HG03025 (cell line): ENCODE results near the gene TMEM44.

ENCODE experiments used
- ATAC-seq: cut with Tn5 transposase; IDR thresholded peaks from one replicate; pipeline ENCODE4 v1.9.1; 2021; ENCODE audit warnings: mild to moderate bottlenecking, moderate library complexity; ENCODE audit not compliant: unreplicated experiment, low FRiP score

The TMEM44 gene

DNA sequence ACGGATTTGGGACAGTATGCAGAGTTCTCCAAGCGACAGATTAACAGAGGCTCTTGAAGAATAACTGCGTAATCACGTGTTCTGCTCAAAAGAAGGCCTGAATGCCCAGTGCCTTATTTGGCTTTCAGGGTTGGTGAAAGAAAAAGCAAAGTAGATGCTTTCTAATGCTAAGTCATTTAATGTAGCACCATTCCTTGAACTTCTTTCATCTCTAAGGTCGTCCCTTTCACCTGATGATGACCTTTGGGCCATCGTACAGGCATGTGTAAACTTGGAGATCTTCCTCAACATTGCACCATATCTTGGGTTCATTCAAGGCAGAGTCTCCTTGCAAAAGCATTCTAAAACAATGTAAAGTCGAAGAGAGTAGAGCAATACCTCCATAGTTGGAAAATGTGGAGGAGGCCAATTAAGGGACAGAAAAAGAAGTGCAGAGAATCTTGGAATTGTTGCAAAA, 48.9 kb downstream of the TMEM44 start:
- no peak for ATAC-seq

- no peak for ATAC-seq
Observed at GRCh38 chr3:194582196-194582905, 50.9 kb downstream of the TMEM44 start.

DNA sequence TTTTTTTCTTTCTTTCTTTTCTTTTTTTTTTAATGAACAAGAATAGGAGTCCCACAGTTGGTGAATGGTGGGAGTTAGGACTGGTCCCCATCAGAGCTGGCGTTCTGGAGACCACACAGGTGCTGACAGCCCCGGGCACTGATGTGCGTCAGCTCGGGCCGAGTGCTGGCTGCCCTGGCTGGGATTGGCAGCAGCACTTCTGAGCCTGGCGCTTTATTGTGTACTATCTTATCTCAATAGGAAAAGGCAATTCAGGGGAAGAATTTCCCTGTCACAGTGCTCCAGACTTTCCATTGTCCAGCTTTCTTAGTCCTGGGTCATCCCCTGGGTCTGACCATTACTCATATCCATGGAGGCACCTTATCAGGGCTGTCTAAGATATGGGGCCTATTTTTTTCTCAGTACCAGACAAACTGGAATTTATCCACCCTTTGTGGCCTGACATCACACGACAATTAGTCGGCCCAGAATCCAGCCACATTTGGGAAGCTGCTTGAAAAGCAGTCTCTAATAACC, 54.1 kb downstream of the TMEM44 start:
- ATAC-seq: no peak

DNA sequence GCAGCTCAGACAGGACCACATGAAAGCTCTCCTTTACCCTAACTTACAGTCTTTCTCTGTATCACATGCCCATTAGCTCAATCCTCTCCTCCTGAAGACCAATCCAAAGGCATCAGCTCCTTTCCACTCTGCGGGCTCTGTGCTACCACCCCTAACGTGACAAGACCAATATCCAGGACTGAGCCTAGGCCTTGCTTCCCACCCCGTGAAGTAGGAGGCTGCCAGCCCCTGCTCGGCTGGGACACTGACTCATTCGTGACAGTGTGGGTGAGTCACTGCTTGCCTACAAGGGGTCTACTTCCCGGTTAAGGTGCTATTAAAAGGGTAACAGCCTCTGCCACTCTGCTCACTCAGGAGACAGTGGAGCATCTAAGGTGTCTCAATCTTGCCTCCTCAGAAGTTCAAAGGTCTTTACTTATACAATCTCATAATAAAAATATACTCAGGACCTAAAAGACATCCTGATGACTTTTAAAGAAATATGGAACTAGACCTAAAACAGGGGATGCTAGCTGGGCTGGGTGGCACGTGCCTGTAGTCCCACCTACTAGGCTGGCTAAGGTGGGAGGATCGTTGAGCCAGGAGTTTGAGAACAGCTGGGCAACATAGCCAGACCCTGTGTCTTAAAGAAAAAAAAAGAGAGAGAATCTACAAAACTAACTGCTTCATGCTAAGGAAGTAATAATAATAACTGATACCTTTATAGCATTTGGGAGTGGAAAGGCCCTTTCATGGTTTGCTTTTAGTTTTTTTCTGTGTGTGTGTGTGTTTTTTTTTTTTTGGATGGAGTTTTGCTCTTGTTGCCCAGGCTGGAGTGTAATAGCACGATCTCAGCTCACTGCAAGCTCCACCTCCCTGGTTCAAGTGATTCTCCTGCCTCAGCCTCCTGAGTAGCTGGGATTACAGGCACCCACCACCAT, 55.0 kb downstream of the TMEM44 start:
- no peak for ATAC-seq

DNA sequence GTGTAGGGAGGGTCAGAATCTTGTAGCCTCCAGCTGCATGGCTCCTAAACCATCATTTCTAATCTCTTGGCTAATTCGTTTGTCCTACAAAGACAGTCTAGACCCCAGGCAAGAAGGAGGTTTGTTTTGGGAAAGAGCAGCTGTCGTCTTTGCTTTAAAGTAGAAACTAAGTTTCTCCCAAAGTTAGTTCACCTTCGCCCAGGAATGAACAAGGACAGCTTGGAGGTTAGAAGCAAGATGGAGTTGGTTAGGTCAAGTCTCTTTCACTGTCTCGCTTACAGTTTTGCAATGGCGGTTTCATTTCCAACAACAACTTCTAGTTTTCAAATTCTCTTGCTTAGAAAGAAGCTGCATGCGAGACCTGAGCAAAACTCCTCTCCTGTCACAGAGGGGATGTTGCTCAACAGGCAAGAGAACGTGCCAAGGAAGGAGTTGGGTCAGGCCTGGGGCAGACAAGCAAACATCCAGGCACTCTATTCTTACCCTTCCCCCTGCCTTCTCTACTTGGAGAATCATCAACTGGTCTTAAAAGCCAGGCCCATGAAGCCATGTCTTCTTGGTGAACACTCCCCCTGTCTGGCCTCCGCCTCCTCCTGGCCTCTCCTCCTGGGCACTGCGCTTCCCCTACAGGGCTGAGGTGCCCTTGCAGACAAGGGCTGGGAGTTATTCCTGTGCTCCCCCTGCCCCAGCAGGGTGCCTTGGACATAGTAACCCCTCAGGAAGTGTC, 57.6 kb downstream of the TMEM44 start:
- ATAC-seq: no peak

DNA sequence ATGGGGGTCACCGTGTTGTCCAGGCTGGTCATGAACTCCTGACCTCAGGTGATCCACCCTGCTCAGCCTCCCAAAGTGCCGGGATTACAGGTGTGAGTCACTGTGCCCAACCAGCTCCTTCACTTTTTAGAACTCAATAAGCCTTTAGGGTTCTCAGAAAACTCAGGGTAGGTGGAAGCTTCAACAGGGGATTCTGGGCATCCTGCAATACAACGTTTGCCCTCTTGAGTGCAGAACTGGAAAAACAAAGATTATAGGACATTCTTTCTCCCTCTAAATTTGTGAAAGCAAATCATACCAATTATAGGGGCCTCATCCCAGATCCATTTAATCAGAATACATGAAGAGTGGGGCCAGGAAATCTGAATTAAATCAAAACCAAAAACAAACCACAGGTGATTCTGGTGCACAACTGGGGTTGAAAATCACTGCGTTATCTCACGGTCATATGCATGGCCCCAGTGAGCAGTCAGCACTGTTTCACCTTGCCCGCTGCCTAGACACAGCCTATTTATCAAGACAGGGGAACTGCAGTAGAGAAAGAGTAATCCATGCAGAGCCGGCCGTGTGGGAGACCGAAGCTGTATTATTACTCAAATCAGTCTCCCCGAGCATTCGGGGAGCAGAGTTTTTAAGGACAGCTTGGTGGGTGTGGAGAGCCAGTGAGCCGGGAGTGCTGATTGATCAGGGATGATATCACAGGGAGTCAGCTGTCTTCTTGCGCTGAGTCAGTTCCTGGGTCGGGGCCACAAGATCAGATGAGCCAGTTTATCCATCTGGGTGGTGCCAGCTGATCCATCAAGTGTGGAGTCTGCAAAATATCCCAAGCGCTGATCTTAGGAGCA, 58.4 kb downstream of the TMEM44 start:
- no peak for ATAC-seq

GRCh38 chr3:194573680-194574437, 59.4 kb downstream of the TMEM44 start:
- ATAC-seq: peak; percentile 56

DNA sequence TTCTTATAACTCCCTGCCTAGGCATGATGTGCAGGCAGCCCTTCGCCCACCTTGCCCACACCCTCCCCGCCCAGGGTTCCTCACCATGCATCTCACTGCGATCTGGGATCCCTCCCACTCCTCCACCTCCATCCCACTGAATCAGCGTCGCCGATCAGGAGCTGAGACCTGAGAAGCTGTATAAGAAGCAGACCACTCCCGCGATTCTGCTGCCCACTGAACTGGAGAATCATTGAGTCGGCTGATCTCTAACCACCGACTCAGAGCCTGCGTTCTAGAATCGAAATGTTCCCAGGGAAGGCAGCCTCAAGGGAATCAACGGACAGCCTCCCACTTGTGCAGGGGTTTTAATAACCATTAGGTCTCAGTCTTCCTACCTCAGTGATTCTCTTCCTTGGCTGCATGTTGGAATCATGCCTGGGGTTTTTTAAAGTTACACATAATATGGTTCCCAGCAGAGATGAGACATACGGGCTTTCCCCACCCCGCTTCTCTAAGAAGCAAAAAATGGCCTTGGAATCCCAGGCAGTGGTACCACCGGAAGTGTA, 60.2 kb downstream of the TMEM44 start:
- no peak for ATAC-seq

- ATAC-seq: no peak
Observed at GRCh38 chr3:194572143-194572789, 61.0 kb downstream of the TMEM44 start.

DNA sequence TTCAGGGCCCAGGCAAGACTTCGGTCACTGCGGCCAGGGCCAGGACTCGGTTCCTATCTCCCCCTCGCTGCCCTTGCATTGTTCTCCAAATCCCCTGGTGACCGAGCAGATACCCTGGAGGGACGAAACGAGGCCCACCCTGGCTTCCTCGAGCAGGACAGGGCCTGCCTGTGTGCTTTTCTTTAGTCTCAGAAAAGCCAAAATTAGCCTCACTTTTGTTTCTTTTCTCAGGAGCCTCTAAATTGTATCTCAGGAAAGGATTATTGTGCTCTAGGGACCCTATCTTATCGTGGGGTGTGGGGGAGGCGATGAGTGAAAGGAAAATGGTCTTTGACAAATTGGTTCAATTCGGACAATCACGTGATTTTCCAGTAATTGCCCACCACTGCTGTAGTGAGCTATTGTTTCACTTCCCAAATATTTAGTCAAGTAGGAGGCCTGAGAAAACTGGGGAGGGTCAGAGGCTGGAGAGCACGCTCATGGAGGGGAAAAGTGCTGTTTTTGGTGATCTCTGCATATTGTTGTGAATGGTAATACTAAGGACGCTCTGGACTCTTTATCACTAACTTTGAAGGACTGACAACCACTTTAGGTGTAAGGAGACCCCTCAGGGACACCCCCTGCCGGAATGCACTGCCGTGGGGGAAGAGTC, 61.6 kb downstream of the TMEM44 start:
- ATAC-seq: no peak

DNA sequence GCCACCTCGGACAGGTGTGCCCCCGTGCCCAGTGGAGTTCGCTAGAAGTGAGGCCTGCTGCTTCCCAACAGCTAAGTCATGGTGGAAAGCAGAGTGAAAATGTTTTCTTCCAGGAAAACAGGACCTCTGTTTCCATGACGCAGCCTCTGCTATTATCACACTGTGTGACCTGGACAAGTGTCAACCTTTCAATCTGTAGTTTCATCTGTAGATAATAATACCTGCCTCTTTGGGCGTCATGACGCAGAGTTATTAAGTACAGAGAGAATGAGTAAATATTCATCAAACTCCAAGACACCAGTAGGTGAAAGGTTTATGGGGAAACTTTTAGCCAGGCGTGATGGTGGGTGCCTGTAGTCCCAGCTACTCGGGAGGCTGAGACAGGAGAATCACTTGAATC, 62.3 kb downstream of the TMEM44 start:
- ATAC-seq: no peak

DNA sequence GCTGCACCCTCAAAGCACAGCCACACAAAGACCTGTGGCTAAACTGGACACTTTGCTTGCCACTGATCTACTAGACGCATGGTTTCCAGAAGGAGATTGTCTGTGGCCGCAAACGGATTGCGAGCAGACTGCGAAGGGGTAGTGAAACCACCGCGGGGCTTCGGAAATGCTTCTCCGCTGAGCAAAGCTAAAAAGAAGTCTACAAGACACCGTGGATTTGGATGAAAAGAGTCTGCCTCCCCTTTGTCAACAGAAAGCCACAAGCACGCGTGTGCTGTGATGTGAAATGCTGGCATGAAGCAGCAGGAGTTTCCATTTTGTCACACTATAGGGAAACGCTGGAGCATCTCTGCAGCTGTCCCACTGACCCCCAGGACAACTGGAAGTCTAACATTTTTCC, 63.0 kb downstream of the TMEM44 start:
- no peak for ATAC-seq

- ATAC-seq: no peak
Observed at GRCh38 chr3:194569252-194569651, 64.0 kb downstream of the TMEM44 start.

DNA sequence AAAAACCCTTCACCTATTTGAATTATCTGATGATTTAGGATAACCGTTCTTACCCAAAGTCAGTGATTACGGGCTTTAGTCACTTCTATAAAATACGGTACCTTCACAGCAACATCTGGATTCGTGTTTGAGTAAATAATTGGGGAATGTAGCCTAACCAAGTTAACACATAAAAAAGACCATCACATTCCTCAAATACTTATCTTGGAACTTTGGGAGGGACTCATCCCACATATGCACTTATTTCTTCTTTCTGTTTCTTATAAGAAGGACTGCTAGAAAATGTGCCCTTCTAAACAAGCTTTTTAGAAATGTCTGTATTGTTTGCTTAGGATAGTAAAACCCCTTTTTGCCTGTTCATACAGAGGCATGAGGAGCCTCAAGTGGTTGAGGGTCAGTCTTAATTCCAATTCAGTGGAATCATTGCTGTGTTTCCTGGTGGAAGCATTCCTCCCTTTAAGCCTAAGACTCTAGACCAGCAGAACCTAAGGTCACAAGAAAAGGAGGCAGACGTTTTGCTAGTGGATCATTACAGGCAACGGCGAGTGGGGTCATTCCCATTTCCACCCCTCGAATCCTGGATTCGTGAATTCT, 67.5 kb downstream of the TMEM44 start:
- ATAC-seq: no peak

DNA sequence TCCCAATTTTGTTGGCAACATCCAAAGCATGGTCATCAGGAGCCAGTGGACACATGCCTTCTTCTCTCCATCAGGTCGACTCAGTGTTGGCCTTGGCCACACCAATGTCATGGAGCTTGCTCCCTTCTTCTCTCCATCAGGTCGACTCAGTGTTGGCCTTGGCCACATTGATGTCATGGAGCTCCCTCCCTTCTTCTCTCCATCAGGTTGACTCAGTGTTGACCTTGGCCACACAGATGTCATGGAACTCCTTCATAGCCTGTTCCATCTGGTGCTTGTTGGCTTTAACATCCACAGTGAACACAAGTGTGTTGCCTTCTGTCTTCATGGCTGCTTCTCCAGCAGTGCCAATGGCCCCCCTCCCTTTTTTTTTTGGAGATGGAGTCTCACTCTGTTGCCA, 70.2 kb downstream of the TMEM44 start:
- no peak for ATAC-seq

GRCh38 chr3:194561306-194561974, 71.8 kb downstream of the TMEM44 start:
- no peak for ATAC-seq

DNA sequence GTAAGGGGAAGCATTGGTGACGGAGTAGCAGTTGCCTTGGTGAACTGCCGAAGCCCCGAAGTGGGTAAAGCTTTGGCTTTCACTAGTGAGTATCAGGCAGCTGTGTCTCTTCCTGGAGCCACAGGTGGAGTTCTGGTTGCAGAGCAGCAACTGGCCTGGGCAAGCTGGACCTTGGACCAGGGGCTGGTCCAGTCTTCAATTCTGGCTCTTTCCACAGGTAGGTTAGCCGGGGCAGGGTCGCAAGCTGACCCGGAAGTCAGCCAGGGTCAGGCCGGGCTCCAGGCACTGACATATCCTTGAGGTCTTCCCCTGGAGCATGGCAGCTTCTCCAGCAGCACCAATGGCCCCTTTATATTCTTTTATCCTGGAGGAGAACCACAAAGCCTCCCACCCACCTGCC, 73.2 kb downstream of the TMEM44 start:
- no peak for ATAC-seq
